ENCODE measurements around the gene TM9SF4.

DNA sequence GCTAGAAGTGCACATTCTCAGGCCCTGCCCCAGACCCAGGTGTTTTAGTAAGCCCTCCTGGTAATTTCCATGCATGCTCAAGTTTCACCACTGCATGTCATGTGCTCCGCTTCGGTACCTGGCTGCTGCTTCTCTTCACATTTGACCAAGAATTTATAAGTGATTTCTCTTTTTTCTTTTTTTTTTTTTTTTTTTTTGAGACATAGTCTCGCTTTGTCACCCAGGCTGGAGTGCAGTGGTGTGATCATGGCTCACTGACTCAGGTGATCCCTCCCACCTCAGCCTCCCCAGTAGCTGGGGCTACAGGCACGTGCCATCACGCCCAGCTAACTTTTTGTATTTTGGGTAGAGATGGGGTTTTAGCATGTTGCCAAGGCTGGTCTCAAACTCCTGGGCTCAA, 16.0 kb downstream of the TM9SF4 start:
- TF ChIP-seq, protein P1, sequence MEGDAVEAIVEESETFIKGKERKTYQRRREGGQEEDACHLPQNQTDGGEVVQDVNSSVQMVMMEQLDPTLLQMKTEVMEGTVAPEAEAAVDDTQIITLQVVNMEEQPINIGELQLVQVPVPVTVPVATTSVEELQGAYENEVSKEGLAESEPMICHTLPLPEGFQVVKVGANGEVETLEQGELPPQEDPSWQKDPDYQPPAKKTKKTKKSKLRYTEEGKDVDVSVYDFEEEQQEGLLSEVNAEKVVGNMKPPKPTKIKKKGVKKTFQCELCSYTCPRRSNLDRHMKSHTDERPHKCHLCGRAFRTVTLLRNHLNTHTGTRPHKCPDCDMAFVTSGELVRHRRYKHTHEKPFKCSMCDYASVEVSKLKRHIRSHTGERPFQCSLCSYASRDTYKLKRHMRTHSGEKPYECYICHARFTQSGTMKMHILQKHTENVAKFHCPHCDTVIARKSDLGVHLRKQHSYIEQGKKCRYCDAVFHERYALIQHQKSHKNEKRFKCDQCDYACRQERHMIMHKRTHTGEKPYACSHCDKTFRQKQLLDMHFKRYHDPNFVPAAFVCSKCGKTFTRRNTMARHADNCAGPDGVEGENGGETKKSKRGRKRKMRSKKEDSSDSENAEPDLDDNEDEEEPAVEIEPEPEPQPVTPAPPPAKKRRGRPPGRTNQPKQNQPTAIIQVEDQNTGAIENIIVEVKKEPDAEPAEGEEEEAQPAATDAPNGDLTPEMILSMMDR (optimal IDR thresholded peaks at IDR 0.05 in 1 of 3, IDR thresholded peaks at IDR 0.05 in 1 of 3, conservative IDR thresholded peaks at IDR 0.05 in 1 of 3; ENCODE audit: extremely low read depth in 1 of 3, insufficient read depth in 2 of 3, low read length in 3 of 3): no peak
- no peak for TF ChIP-seq EZH2 (IDR thresholded peaks at IDR 0.05; ENCODE audit: low read length)

Measured in keratinocyte (primary cell).